Osteoblast (primary cell): ENCODE results near the gene OTUD3. TPM values are rescaled to one million over a fixed set of nuclear protein-coding genes. Genes with fewer than 3 reads are reported as not detected.
"Not testable (repeated sequence)": the region's sequence is repeated elsewhere in the genome, so short reads cannot be mapped to it uniquely, and the experiment has no call there.

Source experiments
- DNase-seq: peaks from one replicate; pipeline ENCODE4 v3.0.0; 2011; ENCODE audit warnings: low spot score, mixed read lengths; ENCODE audit not compliant: insufficient read length; ENCODE audit errors: missing footprints
- H2AFZ ChIP-seq: 2 replicates; pipeline ENCODE4 v1.6.0; 2011; ENCODE audit warnings: mild to moderate bottlenecking, low read length
- H3K27ac ChIP-seq: 2 replicates; pipeline ENCODE4 v1.5.1; 2011; ENCODE audit warnings: mild to moderate bottlenecking, low read depth, low read length, moderate library complexity
- H3K27me3 ChIP-seq: 2 replicates; pipeline ENCODE4 v1.6.0; 2012; ENCODE audit warnings: mild to moderate bottlenecking, control low read depth, inconsistent platforms, low read length, moderate library complexity; ENCODE audit not compliant: insufficient read depth
- H3K36me3 ChIP-seq: 2 replicates; pipeline ENCODE4 v1.5.1; 2011; ENCODE audit warnings: mild to moderate bottlenecking, low read length, control low read depth, moderate library complexity; ENCODE audit not compliant: insufficient read depth
- H3K4me1 ChIP-seq: 2 replicates; pipeline ENCODE4 v1.5.1; 2011; ENCODE audit warnings: mild to moderate bottlenecking, low read length, control low read depth, moderate library complexity; ENCODE audit not compliant: insufficient read depth
- H3K4me2 ChIP-seq: 2 replicates; pipeline ENCODE4 v1.6.0; 2011; ENCODE audit warnings: mild to moderate bottlenecking, low read length; ENCODE audit not compliant: insufficient read depth
- H3K4me3 ChIP-seq: fragments of 200-600 bp; sonication (generic); 3 replicates; pipeline ENCODE4 v1.5.1; 2012; ENCODE audit warnings: mild to moderate bottlenecking, low read length, inconsistent platforms; ENCODE audit not compliant: insufficient read depth
- H3K79me2 ChIP-seq: 2 replicates; pipeline ENCODE4 v1.6.0; 2012; ENCODE audit warnings: mild to moderate bottlenecking, low read length, control low read depth, inconsistent platforms; ENCODE audit not compliant: insufficient read depth
- H3K9me3 ChIP-seq: 2 replicates; pipeline ENCODE4 v1.5.1; 2011; ENCODE audit warnings: low read depth, low read length, control low read depth
- H4K20me1 ChIP-seq: 2 replicates; pipeline ENCODE4 v1.6.0; 2012; ENCODE audit warnings: mild to moderate bottlenecking, low read length, control low read depth; ENCODE audit not compliant: insufficient read depth
- total RNA-seq: library from RNA; depleted of rRNA; stranded (reverse); fragments of >200 nt; gene quantifications from 2 replicates; pipeline ENCODE4 v1.2.3, GENCODE V29; 2012
- TF ChIP-seq, protein P1 (sequence below): IDR thresholded peaks from 2 replicates; pipeline ENCODE4 v1.5.1; 2011; ENCODE audit warnings: mild to moderate bottlenecking, low read depth, low read length, moderate library complexity; ENCODE audit errors: extremely low read depth

Gene OTUD3
- total RNA-seq, 1 donor: 4.0 TPM

DNA sequence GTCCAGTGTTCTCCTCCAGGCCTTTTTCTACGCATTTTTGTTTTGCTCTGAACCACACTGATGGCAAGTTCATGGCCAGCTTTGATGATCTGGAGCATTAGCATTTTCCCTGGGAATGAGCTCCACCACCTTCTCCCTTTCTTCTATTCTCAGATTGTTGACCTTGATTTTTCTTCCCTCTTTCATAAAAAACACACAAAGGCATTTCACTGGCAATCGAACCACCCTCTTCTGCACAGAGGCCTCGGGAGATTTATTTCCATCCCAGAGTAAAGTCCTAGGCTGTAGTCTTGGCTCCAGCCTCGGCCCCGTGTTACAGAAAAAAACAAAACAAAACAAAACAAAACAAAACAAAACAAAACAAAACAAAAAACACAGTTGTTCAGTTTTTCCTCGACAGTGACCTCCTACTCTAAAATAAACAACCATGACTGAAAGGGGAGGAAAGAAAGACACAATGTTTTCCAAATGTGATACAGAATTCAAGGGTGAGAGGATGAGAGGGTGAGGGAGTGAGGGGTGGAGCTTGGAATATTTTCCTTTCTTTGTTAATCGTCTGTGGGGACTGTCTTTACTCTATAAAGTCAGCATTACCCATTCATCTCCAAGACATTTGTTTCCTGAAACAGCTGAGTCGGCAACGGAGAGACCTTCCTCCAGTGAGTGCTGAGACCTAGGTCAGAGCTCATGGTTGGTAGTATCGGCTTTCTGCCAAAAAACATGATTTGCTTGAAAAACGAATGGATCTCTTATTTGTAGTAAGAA lies 37.3 kb upstream of the OTUD3 start:
- TF ChIP-seq, protein P1, sequence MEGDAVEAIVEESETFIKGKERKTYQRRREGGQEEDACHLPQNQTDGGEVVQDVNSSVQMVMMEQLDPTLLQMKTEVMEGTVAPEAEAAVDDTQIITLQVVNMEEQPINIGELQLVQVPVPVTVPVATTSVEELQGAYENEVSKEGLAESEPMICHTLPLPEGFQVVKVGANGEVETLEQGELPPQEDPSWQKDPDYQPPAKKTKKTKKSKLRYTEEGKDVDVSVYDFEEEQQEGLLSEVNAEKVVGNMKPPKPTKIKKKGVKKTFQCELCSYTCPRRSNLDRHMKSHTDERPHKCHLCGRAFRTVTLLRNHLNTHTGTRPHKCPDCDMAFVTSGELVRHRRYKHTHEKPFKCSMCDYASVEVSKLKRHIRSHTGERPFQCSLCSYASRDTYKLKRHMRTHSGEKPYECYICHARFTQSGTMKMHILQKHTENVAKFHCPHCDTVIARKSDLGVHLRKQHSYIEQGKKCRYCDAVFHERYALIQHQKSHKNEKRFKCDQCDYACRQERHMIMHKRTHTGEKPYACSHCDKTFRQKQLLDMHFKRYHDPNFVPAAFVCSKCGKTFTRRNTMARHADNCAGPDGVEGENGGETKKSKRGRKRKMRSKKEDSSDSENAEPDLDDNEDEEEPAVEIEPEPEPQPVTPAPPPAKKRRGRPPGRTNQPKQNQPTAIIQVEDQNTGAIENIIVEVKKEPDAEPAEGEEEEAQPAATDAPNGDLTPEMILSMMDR: no peak
- H2AFZ ChIP-seq: peak overlapping the region; percentile 45
- H3K4me1 ChIP-seq: peaks cover 4% of the 10 kb centered on the region
- no peak overlapping the region for H3K27ac ChIP-seq
- no peaks in the 10 kb centered on the region for H4K20me1 ChIP-seq
- H3K4me2 ChIP-seq: peak overlapping the region; percentile 56
- no peaks in the 10 kb centered on the region for H3K9me3 ChIP-seq
- peak overlapping the region; percentile 8 for H3K4me3 ChIP-seq
- no peak for DNase-seq
- no peaks in the 10 kb centered on the region for H3K36me3 ChIP-seq
- H3K27me3 ChIP-seq: peaks cover 12% of the 10 kb centered on the region
- no peaks in the 10 kb centered on the region for H3K79me2 ChIP-seq

DNA sequence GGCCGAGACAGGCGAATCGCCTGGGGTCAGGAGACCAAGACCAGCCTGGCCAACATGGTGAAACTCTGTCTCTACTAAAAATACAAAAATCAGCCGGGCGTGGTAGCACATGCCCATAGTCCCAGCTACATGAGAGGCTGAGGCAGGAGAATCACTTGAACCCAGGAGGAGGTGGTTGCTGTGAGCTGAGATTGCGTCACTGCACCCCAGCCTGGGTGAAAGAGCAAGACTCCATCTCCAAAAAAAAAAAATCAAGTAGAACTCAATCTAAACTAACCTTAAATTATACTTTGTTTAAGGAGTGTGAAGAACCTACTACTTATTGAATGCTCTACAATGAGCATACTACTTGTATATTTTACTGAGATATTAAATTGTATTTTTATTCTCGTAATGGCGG lies 36.6 kb upstream of the OTUD3 start:
- TF ChIP-seq, protein P1: no peak
- Histone ChIP-seq H2AFZ (no peak overlapping the region), H4K20me1 (no peaks in the 10 kb centered on the region), H3K36me3 (no peaks in the 10 kb centered on the region), H3K9me3 (no peaks in the 10 kb centered on the region), H3K27me3 (peaks cover 12% of the 10 kb centered on the region), H3K79me2 (no peaks in the 10 kb centered on the region), H3K27ac (no peak overlapping the region), H3K4me2 (no peak overlapping the region), H3K4me3 (no peak overlapping the region), H3K4me1 (peaks cover 4% of the 10 kb centered on the region)
- DNase-seq: no peak

DNA sequence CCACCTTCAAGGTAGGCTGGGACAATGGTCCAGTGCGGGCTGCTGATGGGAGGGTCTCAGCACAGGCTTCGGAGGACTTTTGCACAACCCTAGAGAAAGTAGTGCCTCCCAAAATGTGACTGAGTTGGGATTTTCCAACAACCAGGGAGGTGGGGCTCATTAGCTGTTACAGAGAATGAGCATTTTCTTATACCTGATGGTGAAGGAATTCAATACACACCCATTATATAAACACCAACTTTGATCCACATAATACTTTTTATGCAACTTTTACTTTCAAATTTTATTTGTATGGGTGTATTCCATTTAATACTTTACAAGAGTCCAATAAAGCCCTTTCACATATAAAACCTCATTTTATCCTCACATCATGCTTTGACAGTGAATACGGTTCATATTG lies 35.9 kb upstream of the OTUD3 start:
- H3K36me3 ChIP-seq: no peaks in the 10 kb centered on the region
- H4K20me1 ChIP-seq: no peaks in the 10 kb centered on the region
- H2AFZ ChIP-seq: no peak overlapping the region
- TF ChIP-seq, protein P1: no peak
- DNase-seq: no peak
- peaks cover 12% of the 10 kb centered on the region for H3K27me3 ChIP-seq
- H3K9me3 ChIP-seq: no peaks in the 10 kb centered on the region
- no peaks in the 10 kb centered on the region for H3K79me2 ChIP-seq
- H3K27ac ChIP-seq: no peak overlapping the region
- H3K4me2 ChIP-seq: no peak overlapping the region
- no peak overlapping the region for H3K4me3 ChIP-seq
- H3K4me1 ChIP-seq: peaks cover 4% of the 10 kb centered on the region

DNA sequence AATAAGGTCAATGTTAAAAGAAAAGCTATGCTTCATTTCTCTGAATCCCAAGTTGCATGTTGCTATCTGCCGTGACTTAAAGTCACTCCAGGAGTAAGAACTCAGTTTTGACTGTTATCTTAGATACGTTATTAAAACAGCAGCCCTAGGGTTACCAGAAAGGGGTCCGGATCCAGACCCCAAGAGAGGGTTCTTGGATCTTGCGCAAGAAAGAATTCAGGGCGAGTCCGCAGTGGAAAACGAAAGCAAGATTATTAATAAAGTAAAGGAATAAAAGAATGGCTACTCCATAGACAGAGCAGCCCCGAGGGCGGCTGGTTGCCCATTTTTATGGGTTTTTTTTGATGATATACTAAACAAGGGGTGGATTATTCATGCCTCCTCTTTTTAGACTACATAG lies 34.9 kb upstream of the OTUD3 start:
- H3K9me3 ChIP-seq, H3K27ac ChIP-seq, DNase-seq, H3K79me2 ChIP-seq, H2AFZ ChIP-seq, H4K20me1 ChIP-seq, H3K36me3 ChIP-seq, H3K4me1 ChIP-seq: not testable (repeated sequence)
- H3K4me2 ChIP-seq: peak overlapping the region; percentile 26
- H3K27me3 ChIP-seq: peaks cover 12% of the 10 kb centered on the region
- H3K4me3 ChIP-seq: peak overlapping the region; percentile 17

DNA sequence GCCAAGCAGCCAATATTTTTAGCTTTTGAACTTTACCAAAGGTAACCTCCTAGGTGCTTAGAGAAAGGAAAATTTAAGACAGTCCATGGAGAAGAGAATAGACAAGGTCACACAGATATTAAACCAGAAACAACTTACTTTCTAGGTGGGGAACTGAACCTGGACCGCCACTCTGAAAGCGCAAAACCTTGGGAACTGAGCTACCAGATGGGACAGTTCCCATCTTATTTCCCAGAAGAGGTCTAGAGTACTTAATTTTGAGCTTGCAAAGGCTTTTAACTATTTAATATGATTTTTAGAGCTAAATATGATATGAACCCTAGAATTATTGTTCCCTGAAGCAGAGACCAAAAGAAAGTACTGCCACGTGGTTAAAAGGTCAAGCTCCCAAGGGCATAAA lies 32.9 kb upstream of the OTUD3 start:
- not testable (repeated sequence) for H4K20me1 ChIP-seq, H3K4me3 ChIP-seq, H2AFZ ChIP-seq, H3K9me3 ChIP-seq, H3K79me2 ChIP-seq, H3K27ac ChIP-seq, DNase-seq, H3K4me2 ChIP-seq, H3K36me3 ChIP-seq, H3K4me1 ChIP-seq
- peaks cover 12% of the 10 kb centered on the region for H3K27me3 ChIP-seq
